Stomach (tissue), 4 donors: ENCODE results near the gene DNAI1.

ENCODE experiments used
- CTCF ChIP-seq, 7 experiments: fragments of 450-650 bp in 4 of 7; fragments of 200-600 bp in 3 of 7; sonication (generic) in 3 of 7; IDR thresholded peaks; one replicate each; pipeline ENCODE4 v1.5.1; 2016 to 2019; ENCODE audit warnings: antibody characterized with exemption in 7 of 7, control low read depth in 2 of 7, mild to moderate bottlenecking in 1 of 7
- EP300 ChIP-seq: sonication (generic); formaldehyde crosslinking; IDR thresholded peaks from one replicate; pipeline ENCODE4 v1.6.1; 2017; ENCODE audit warnings: antibody characterized with exemption
- POLR2A ChIP-seq, 4 donors: fragments of 450-650 bp; IDR thresholded peaks; one replicate each; pipeline ENCODE4 v1.6.1; 2016; ENCODE audit warnings: antibody characterized with exemption in 4 of 4, control low read depth in 2 of 4, mild to moderate bottlenecking in 1 of 4, moderate library complexity in 1 of 4
- POLR2AphosphoS5 ChIP-seq, 3 donors: sonication (generic); formaldehyde crosslinking; IDR thresholded peaks; one replicate each; pipeline ENCODE4 v1.6.1; 2016; ENCODE audit warnings: antibody characterized with exemption in 3 of 3

GRCh38 chr9:34558364-34558763 lies 99.8 kb downstream of the DNAI1 start:
- TF ChIP-seq CTCF (IDR thresholded peaks at IDR 0.05) (no peak), POLR2A (IDR thresholded peaks at IDR 0.05) (no peak), POLR2AphosphoS5 (IDR thresholded peaks at IDR 0.05) (no peak), EP300 (no peak)
